Activated naive CD4-positive, alpha-beta T cell treated with anti-CD3 and anti-CD28 coated beads, Interleukin-2, amount 10 ng/mL, durations not matched to agents 7 days and 5 days (primary cell): ENCODE data around the gene DCAF15.
"Not testable (repeated sequence)": the region's sequence is repeated elsewhere in the genome, so short reads cannot be mapped to it uniquely, and the experiment has no call there.

ENCODE experiments used
- CTCF ChIA-PET: fragments of 350-600 bp; sonication (Branson Sonifier 250); formaldehyde crosslinking; loops from one replicate; lab custom pipeline; 2021; ENCODE audit warnings: antibody characterized with exemption; lab: Charles Lee
- DNase-seq: peaks from one replicate; pipeline ENCODE4 v3.0.0-alpha.2; 2020
- H3K27ac Mint-ChIP-seq: one replicate; pipeline ENCODE4 v1.8.0; 2021; ENCODE audit warnings: mild to moderate bottlenecking, moderate library complexity, mixed read lengths
- H3K27me3 Mint-ChIP-seq: one replicate; pipeline ENCODE4 v1.8.0; 2021; ENCODE audit warnings: mild to moderate bottlenecking, mixed read lengths
- H3K36me3 Mint-ChIP-seq: one replicate; pipeline ENCODE4 v1.8.0; 2021; ENCODE audit warnings: mixed read lengths
- H3K4me1 Mint-ChIP-seq: one replicate; pipeline ENCODE4 v1.8.0; 2021; ENCODE audit warnings: mixed read lengths
- H3K4me3 Mint-ChIP-seq: one replicate; pipeline ENCODE4 v1.8.0; 2021; ENCODE audit warnings: mild to moderate bottlenecking, moderate library complexity, mixed read lengths
- H3K9me3 Mint-ChIP-seq: one replicate; pipeline ENCODE4 v1.8.0; 2021; ENCODE audit warnings: mixed read lengths

The DCAF15 gene

DNA sequence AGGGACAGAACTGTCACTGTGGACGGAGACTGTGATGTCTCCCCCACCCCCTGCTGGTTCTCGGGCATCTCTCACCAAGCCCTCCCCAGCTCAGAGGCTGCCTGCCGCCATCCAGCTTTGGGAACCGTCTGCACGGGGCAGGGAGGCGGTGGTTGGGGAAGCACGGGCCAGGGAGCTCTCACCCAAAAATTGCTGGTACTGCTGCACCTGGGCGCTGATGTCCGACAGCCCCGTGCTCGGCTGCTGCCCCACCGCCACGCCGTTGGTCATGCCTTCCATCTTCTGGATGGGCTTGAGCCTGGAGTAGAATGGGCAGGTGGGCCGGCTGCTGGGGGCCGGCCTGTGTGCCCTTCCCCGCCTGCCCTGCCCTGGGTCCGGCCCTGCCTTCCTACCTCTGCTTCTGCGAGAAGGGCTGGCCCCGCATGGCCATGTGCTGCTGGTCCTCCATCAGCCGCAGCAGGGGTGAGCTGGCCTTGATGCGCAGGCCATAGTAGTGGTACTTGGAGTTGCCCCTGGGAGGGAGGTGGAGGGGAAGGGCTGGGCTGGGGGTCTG lies 16.1 kb downstream of the DCAF15 start:
- no peak for DNase-seq
- Mint-ChIP-seq H3K36me3 (peaks cover 20% of the 10 kb centered on the region), H3K27me3 (no peaks in the 10 kb centered on the region), H3K9me3 (no peaks in the 10 kb centered on the region), H3K4me3 (no peak overlapping the region), H3K4me1 (peaks cover 2% of the 10 kb centered on the region), H3K27ac (no peak overlapping the region)
- CTCF ChIA-PET = interaction anchor here (0.8 kb wide), 1 partner anchor 54 kb away, joined by 3 read pairs; no protein-coding TSS in a partner anchor

GRCh38 chr19:13968999-13969398 lies 16.7 kb downstream of the DCAF15 start:
- Mint-ChIP-seq H3K27ac (peak overlapping the region; percentile 24), H3K9me3 (no peaks in the 10 kb centered on the region), H3K36me3 (peaks cover 21% of the 10 kb centered on the region)

GRCh38 chr19:13969897-13970296 lies 17.6 kb downstream of the DCAF15 start:
- H3K27me3 Mint-ChIP-seq = no peaks in the 10 kb centered on the region
- peaks cover 20% of the 10 kb centered on the region for H3K36me3 Mint-ChIP-seq
- no peak overlapping the region for H3K27ac Mint-ChIP-seq
- no peak overlapping the region for H3K4me3 Mint-ChIP-seq
- CTCF ChIA-PET = interaction anchor here (0.5 to 0.6 kb wide), 2 partner anchors 71 to 101 kb away, joined by 3 read pairs; no protein-coding TSS in a partner anchor
- H3K9me3 Mint-ChIP-seq = no peaks in the 10 kb centered on the region
- H3K4me1 Mint-ChIP-seq = peaks cover 8% of the 10 kb centered on the region
- no peak for DNase-seq

More at GRCh38 chr19:13968999-13969398, 16.7 kb downstream of the DCAF15 start:
- peaks cover 4% of the 10 kb centered on the region for H3K4me1 Mint-ChIP-seq
- no peak for DNase-seq
- H3K4me3 Mint-ChIP-seq = no peak overlapping the region
- no peaks in the 10 kb centered on the region for H3K27me3 Mint-ChIP-seq
- CTCF ChIA-PET = interaction anchor here (0.8 kb wide), 1 partner anchor 55 kb away, joined by 3 read pairs; no protein-coding TSS in a partner anchor

DNA sequence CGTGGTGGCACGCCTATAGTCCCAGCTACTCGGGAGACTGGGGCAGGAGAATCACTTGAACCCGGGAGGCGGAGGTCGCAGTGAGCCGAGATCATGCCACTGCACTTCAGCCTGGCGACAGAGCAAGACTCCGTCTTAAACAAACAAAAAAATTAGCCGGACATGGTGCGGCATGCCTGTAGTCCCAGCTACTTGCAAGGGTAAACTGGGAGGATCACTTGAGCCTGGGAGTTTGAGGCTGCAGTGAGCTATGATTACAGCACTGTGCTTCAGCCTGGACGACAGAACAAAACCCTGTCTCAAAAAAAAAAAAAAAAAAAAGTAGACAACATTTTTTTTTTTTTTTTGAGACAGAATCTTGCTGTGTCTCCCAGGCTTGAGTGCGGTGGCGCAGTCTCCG lies 19.6 kb downstream of the DCAF15 start:
- not testable (repeated sequence) for H3K27ac Mint-ChIP-seq, H3K4me3 Mint-ChIP-seq, H3K4me1 Mint-ChIP-seq, H3K9me3 Mint-ChIP-seq, H3K27me3 Mint-ChIP-seq, DNase-seq
- H3K36me3 Mint-ChIP-seq = peaks cover 20% of the 10 kb centered on the region
- CTCF ChIA-PET = interaction anchor here (0.8 kb wide), 1 partner anchor 13 kb away, joined by 3 read pairs; no protein-coding TSS in a partner anchor

GRCh38 chr19:13972368-13973155 lies 20.3 kb downstream of the DCAF15 start:
- Mint-ChIP-seq H3K9me3 (no peaks in the 10 kb centered on the region), H3K27ac (no peak overlapping the region), H3K4me3 (no peak overlapping the region), H3K4me1 (peaks cover 8% of the 10 kb centered on the region), H3K27me3 (no peaks in the 10 kb centered on the region), H3K36me3 (peaks cover 20% of the 10 kb centered on the region)
- CTCF ChIA-PET = interaction anchor here (0.7 kb wide), 1 partner anchor 76 kb away, joined by 3 read pairs; no protein-coding TSS in a partner anchor
- no peak for DNase-seq

DNA sequence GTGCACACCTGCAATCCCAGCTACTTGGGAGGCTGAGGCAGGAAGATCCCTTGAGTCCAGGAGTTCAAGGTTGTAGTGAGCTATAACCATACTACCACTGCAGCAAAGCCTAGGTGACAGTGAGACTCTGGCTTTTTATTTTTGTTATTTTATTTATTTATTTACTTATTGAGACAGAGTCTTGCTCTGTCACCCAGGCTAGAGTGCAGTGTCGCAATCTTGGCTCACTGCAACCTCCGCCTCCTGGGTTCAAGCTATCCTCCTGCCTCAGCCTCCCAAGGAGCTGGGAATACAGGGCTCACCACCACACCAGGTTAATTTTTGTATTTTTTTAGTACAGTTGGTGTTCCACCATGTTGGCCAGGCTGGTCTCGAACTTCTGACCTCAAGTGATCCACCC lies 21.2 kb downstream of the DCAF15 start:
- not testable (repeated sequence) for H3K4me3 Mint-ChIP-seq, H3K9me3 Mint-ChIP-seq, DNase-seq, H3K27me3 Mint-ChIP-seq
- peak overlapping the region; percentile 62 for H3K27ac Mint-ChIP-seq
- peaks cover 20% of the 10 kb centered on the region for H3K36me3 Mint-ChIP-seq
- CTCF ChIA-PET = interaction anchor here (0.7 kb wide), 1 partner anchor 75 kb away, joined by 3 read pairs; no protein-coding TSS in a partner anchor
- peaks cover 13% of the 10 kb centered on the region for H3K4me1 Mint-ChIP-seq

- DNase-seq = peak; percentile 73
- peak overlapping the region; percentile 4 for H3K27ac Mint-ChIP-seq
- H3K27me3 Mint-ChIP-seq = no peaks in the 10 kb centered on the region
- no peaks in the 10 kb centered on the region for H3K9me3 Mint-ChIP-seq
- CTCF ChIA-PET = no interaction called here
- H3K4me1 Mint-ChIP-seq = peaks cover 13% of the 10 kb centered on the region
- H3K36me3 Mint-ChIP-seq = peaks cover 17% of the 10 kb centered on the region
- H3K4me3 Mint-ChIP-seq = no peak overlapping the region
Measured at GRCh38 chr19:13974073-13974472, 21.8 kb downstream of the DCAF15 start.

GRCh38 chr19:13975870-13976269 lies 23.6 kb downstream of the DCAF15 start:
- CTCF ChIA-PET = no interaction called here
- Mint-ChIP-seq H3K36me3 (peaks cover 17% of the 10 kb centered on the region), H3K4me3 (no peak overlapping the region), H3K4me1 (peaks cover 22% of the 10 kb centered on the region), H3K27ac (no peak overlapping the region), H3K27me3 (peaks cover 4% of the 10 kb centered on the region), H3K9me3 (no peaks in the 10 kb centered on the region)
- no peak for DNase-seq

DNA sequence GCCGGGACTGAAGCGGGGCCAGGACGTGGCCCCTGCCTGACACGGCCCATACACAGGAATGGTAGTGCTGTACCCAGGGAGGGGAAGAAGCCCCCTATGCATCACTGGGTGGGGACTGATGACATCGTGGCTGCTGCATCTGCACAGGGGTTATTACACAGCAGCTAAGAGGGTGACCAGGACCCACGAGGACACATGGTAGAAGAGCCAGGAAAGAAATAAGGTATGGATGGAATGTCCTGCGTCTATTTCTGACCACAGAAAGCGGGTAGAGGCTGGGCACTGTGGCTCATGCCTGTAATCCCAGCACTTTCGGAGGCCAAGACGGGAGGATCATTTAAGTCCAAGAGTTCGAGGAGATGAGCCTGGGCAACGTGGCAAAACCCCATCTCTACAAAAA lies 24.1 kb downstream of the DCAF15 start:
- no peak overlapping the region for H3K27ac Mint-ChIP-seq
- peaks cover 4% of the 10 kb centered on the region for H3K27me3 Mint-ChIP-seq
- no peak for DNase-seq
- H3K36me3 Mint-ChIP-seq = peaks cover 17% of the 10 kb centered on the region
- peaks cover 28% of the 10 kb centered on the region for H3K4me1 Mint-ChIP-seq
- CTCF ChIA-PET = interaction anchor here (1.3 kb wide), 1 partner anchor 23 kb away, joined by 4 read pairs; the partner anchor contains the start of gene DCAF15
- no peaks in the 10 kb centered on the region for H3K9me3 Mint-ChIP-seq
- H3K4me3 Mint-ChIP-seq = no peak overlapping the region

DNA sequence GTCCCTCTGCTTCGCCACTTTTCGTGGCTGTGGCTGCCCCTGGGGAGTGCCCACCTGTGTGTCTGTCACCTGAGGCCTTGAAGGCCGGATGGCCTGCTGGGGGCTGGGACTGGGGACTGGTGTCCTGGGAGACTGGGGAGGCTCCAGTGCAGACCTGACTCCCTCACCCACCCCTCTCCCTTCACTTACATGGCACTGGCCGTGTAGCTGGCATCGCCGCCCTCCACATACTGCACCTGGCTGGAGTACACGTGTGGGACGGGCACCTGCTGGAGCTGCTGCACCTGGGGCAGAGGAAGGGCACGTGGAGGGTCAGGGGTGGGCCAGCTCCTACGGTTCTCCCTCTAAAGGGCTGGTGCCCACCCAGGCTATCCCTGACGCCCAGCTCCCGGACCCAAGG lies 25.5 kb downstream of the DCAF15 start:
- DNase-seq = no peak

GRCh38 chr19:13978351-13979243 lies 26.3 kb downstream of the DCAF15 start:
- CTCF ChIA-PET = no interaction called here
- H3K36me3 Mint-ChIP-seq = peaks cover 21% of the 10 kb centered on the region
- H3K4me1 Mint-ChIP-seq = peaks cover 48% of the 10 kb centered on the region
- H3K27me3 Mint-ChIP-seq = peaks cover 4% of the 10 kb centered on the region
- DNase-seq = no peak
- H3K4me3 Mint-ChIP-seq = no peak overlapping the region
- H3K9me3 Mint-ChIP-seq = no peaks in the 10 kb centered on the region
- H3K27ac Mint-ChIP-seq = no peak overlapping the region

More for the DNA sequence above, 25.5 kb downstream of the DCAF15 start:
- no peak overlapping the region for H3K27ac Mint-ChIP-seq
- no peak overlapping the region for H3K4me3 Mint-ChIP-seq
- peaks cover 20% of the 10 kb centered on the region for H3K36me3 Mint-ChIP-seq
- peaks cover 4% of the 10 kb centered on the region for H3K27me3 Mint-ChIP-seq
- peaks cover 42% of the 10 kb centered on the region for H3K4me1 Mint-ChIP-seq
- H3K9me3 Mint-ChIP-seq = no peaks in the 10 kb centered on the region
- CTCF ChIA-PET = interaction anchor here (1.3 kb wide), 1 partner anchor 25 kb away, joined by 4 read pairs; the partner anchor contains the start of gene DCAF15

- peaks cover 17% of the 10 kb centered on the region for H3K36me3 Mint-ChIP-seq
- CTCF ChIA-PET = no interaction called here
- no peaks in the 10 kb centered on the region for H3K9me3 Mint-ChIP-seq
- no peak overlapping the region for H3K4me3 Mint-ChIP-seq
- H3K27ac Mint-ChIP-seq = no peak overlapping the region
- DNase-seq = no peak
- H3K4me1 Mint-ChIP-seq = peaks cover 48% of the 10 kb centered on the region
- H3K27me3 Mint-ChIP-seq = peaks cover 4% of the 10 kb centered on the region
Measured at GRCh38 chr19:13979244-13979615, 26.9 kb downstream of the DCAF15 start.

DNA sequence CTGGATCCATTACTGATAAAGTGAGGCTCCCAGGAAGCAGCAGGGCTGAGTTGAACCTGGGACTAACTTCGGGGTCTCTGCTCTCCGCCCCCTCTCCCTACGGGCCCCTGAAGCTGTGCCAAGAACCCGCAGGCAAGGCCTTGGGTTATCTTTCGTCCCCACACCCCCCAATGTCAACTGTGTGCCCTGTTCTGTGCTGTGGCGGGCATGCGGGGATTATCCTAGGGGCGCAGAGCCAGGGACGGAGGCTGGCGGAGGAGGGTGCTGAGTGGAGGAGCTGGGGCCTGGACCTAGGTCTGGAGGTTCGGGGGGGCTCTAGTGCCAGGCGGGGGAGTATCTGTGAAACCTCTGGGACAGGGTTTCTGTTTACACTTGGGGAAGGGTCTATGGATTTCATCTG lies 27.4 kb downstream of the DCAF15 start:
- CTCF ChIA-PET = no interaction called here
- H3K4me3 Mint-ChIP-seq = no peak overlapping the region
- H3K27ac Mint-ChIP-seq = no peak overlapping the region
- H3K9me3 Mint-ChIP-seq = no peaks in the 10 kb centered on the region
- H3K27me3 Mint-ChIP-seq = peaks cover 4% of the 10 kb centered on the region
- H3K4me1 Mint-ChIP-seq = peaks cover 50% of the 10 kb centered on the region
- peaks cover 14% of the 10 kb centered on the region for H3K36me3 Mint-ChIP-seq
- DNase-seq = no peak

- Mint-ChIP-seq H3K27me3 (peaks cover 4% of the 10 kb centered on the region), H3K4me1 (peaks cover 56% of the 10 kb centered on the region), H3K9me3 (no peaks in the 10 kb centered on the region), H3K36me3 (peaks cover 14% of the 10 kb centered on the region), H3K4me3 (no peak overlapping the region), H3K27ac (no peak overlapping the region)
- CTCF ChIA-PET = interaction anchor here (1.3 to 1.8 kb wide), 2 partner anchors 24 to 27 kb away, joined by 5 read pairs; no protein-coding TSS in a partner anchor
- no peak for DNase-seq
Measured at GRCh38 chr19:13980340-13980739, 28.0 kb downstream of the DCAF15 start.
